NB4 (cell line): ENCODE data around the gene CCDC47.
A peak's percentile ranks its signal among the peaks of the same experiment; 100 is the strongest.

Source experiments
- DNase-seq: peaks from one replicate; pipeline ENCODE4 v3.0.0; 2010; ENCODE audit warnings: low read depth
- H3K4me3 ChIP-seq: one replicate; pipeline ENCODE4 v1.5.1; 2011; ENCODE audit warnings: mild to moderate bottlenecking, low read depth, low read length, moderate library complexity
- CTCF ChIP-seq: IDR thresholded peaks from one replicate; pipeline ENCODE4 v1.5.1; 2012; ENCODE audit warnings: low read depth, low read length
- MAX ChIP-seq: IDR thresholded peaks from 2 replicates; pipeline ENCODE4 v1.6.1; 2011; ENCODE audit warnings: low read depth, low read length
- MYC ChIP-seq: IDR thresholded peaks from 2 replicates; pipeline ENCODE4 v1.6.1; 2011; ENCODE audit warnings: low read depth, low read length
- POLR2A ChIP-seq: IDR thresholded peaks from 2 replicates; pipeline ENCODE4 v1.6.1; 2011; ENCODE audit warnings: mild to moderate bottlenecking; ENCODE audit not compliant: insufficient read length; ENCODE audit errors: extremely low read depth

CCDC47 gene

GRCh38 chr17:63700528-63701455 is 72.6 kb downstream of the CCDC47 start:
- peak; percentile 81 for DNase-seq

GRCh38 chr17:63699638-63700527 is 73.5 kb downstream of the CCDC47 start, which contains the start of gene LIMD2:
Gene LIMD2, minus strand, starts transcription at chr17:63700125. Its CDS starts 827 bp downstream, at chr17:63699298.
- DNase-seq = peak; percentile 83
- peak; percentile 63 for TF ChIP-seq POLR2A
- TF ChIP-seq MAX = no peak
- no peak for TF ChIP-seq CTCF
- no peak; the same call in 1 of the 2 replicates for TF ChIP-seq MYC
- H3K4me3 ChIP-seq = peak within 1 kb of the TSS; percentile 76

More at GRCh38 chr17:63700528-63701455, 72.6 kb downstream of the CCDC47 start:
- TF ChIP-seq MAX (peak; percentile 84), POLR2A (peak; percentile 1), CTCF (no peak), MYC (peak; percentile 94)
- peak overlapping the region; percentile 71 for H3K4me3 ChIP-seq

- peak overlapping the region; percentile 76 for H3K4me3 ChIP-seq
- TF ChIP-seq MYC (peak; percentile 63), CTCF (no peak), MAX (peak; percentile 65)
- DNase-seq = peak; percentile 98
Measured at GRCh38 chr17:63698886-63699637, 74.3 kb downstream of the CCDC47 start.

GRCh38 chr17:63698381-63698885 is 75.0 kb downstream of the CCDC47 start:
- TF ChIP-seq CTCF (no peak), MAX (no peak), POLR2A (no peak), MYC (no peak)
- DNase-seq = peak; percentile 55

More at GRCh38 chr17:63698381-63698885, 75.0 kb downstream of the CCDC47 start:
- peak overlapping the region; percentile 76 for H3K4me3 ChIP-seq
